Uterus (tissue), 4 donors: ENCODE results near the gene SFT2D3. TPM values are rescaled to one million over a fixed set of nuclear protein-coding genes. Genes with fewer than 3 reads are reported as not detected.

Experiments
- DNase-seq, 2 donors: peaks; one replicate each; pipeline ENCODE4 v3.0.0-alpha.2; 2019 to 2020
- H3K27ac ChIP-seq, 2 donors: fragments of 200-600 bp; sonication (generic); 1 replicate in 1 of 2; 2 replicates in 1 of 2; pipeline ENCODE4 v1.5.1; 2016 to 2018
- H3K27me3 ChIP-seq, 2 donors: fragments of 200-600 bp; sonication (generic); one replicate each; pipeline ENCODE4 v1.5.1; 2018 to 2019; ENCODE audit warnings: control low read depth in 1 of 2
- H3K36me3 ChIP-seq, 2 donors: fragments of 200-600 bp; sonication (generic); one replicate each; pipeline ENCODE4 v1.5.1; 2019; ENCODE audit warnings: control low read depth in 1 of 2
- H3K4me1 ChIP-seq, 2 donors: fragments of 200-600 bp; sonication (generic); one replicate each; pipeline ENCODE4 v1.5.1; 2018 to 2019; ENCODE audit warnings: control low read depth in 1 of 2
- H3K4me3 ChIP-seq, 2 donors: fragments of 200-600 bp; sonication (generic); 1 replicate in 1 of 2; 2 replicates in 1 of 2; pipeline ENCODE4 v1.5.1; 2018 to 2019; ENCODE audit warnings: mild to moderate bottlenecking in 1 of 2
- H3K9me3 ChIP-seq, 2 donors: fragments of 200-600 bp; sonication (generic); one replicate each; pipeline ENCODE4 v1.5.1; 2019; ENCODE audit warnings: control low read depth in 1 of 2
- CTCF ChIP-seq, 4 experiments: fragments of 200-600 bp in 2 of 4; fragments of 450-650 bp in 2 of 4; sonication (generic) in 2 of 4; IDR thresholded peaks; one replicate each; pipeline ENCODE4 v1.5.1; 2016 to 2019; ENCODE audit warnings: antibody characterized with exemption in 4 of 4, mild to moderate bottlenecking in 2 of 4, moderate library complexity in 1 of 4
- POLR2A ChIP-seq, 2 donors: fragments of 450-650 bp; IDR thresholded peaks; one replicate each; pipeline ENCODE4 v1.6.1; 2016; ENCODE audit warnings: antibody characterized with exemption in 2 of 2, mild to moderate bottlenecking in 1 of 2, moderate library complexity in 1 of 2
- intact Hi-C: fragments of 100-400 bp; cut with DNase I; formaldehyde crosslinking; loops from one replicate; pipeline ENCODE4 v1.15.1; 2023; ENCODE audit warnings: low total_unique reads
- total RNA-seq, 4 donors: library from RNA; depleted of rRNA in 3 of 4; stranded (reverse); fragments of >200 nt in 3 of 4; gene quantifications; one replicate each; pipeline versions ENCODE4 v1.1.0 to v1.2.4, GENCODE V29; 2014 to 2023
- donor health status: DM: yes; HTN: yes; CAD: no.

SFT2D3 gene
- total RNA-seq, 4 donors from 2014 or later, result 5.9 to 27.2 (median 11.1) TPM

- no peaks in the 10 kb centered on the region for H3K27me3 ChIP-seq
- no peaks in the 10 kb centered on the region for H3K9me3 ChIP-seq
- TF ChIP-seq CTCF (IDR thresholded peaks at IDR 0.05) (no peak), POLR2A (IDR thresholded peaks at IDR 0.05) (no peak)
- H3K36me3 ChIP-seq, result no peaks in the 10 kb centered on the region
- intact Hi-C loops, result no loop called here
- DNase-seq, result no peak
- no peak overlapping the region for H3K4me3 ChIP-seq
- H3K27ac ChIP-seq, result peak overlapping the region; percentile 20 to 45
- peaks cover 0 to 30% of the 10 kb centered on the region in 2 donors for H3K4me1 ChIP-seq
Observed at GRCh38 chr2:127654084-127654837, 47.0 kb upstream of the SFT2D3 start.

- H3K27ac ChIP-seq, result peak overlapping the region; percentile 44 to 45
- H3K27me3 ChIP-seq, result no peaks in the 10 kb centered on the region
- intact Hi-C loops, result no loop called here
- peaks cover 0 to 28% of the 10 kb centered on the region in 2 donors for H3K4me1 ChIP-seq
- H3K4me3 ChIP-seq, result no peak overlapping the region
- no peak for DNase-seq
- no peaks in the 10 kb centered on the region for H3K36me3 ChIP-seq
- no peaks in the 10 kb centered on the region for H3K9me3 ChIP-seq
- TF ChIP-seq CTCF (IDR thresholded peaks at IDR 0.05), result no peak
- no peak for TF ChIP-seq POLR2A (IDR thresholded peaks at IDR 0.05)
Observed at GRCh38 chr2:127654838-127655175, 46.5 kb upstream of the SFT2D3 start.

- intact Hi-C loops, result no loop called here
- no peaks in the 10 kb centered on the region for H3K27me3 ChIP-seq
- H3K4me1 ChIP-seq, result peaks cover 0 to 28% of the 10 kb centered on the region in 2 donors
- no peak for TF ChIP-seq POLR2A (IDR thresholded peaks at IDR 0.05)
- no peak for TF ChIP-seq CTCF (IDR thresholded peaks at IDR 0.05)
- no peak for DNase-seq
- H3K27ac ChIP-seq, result peak overlapping the region; percentile 44 to 45
- no peak overlapping the region for H3K4me3 ChIP-seq
- no peaks in the 10 kb centered on the region for H3K36me3 ChIP-seq
- no peaks in the 10 kb centered on the region for H3K9me3 ChIP-seq
Observed at GRCh38 chr2:127655209-127656073, 45.9 kb upstream of the SFT2D3 start.

GRCh38 chr2:127656569-127657231 is 44.6 kb upstream of the SFT2D3 start:
- Histone ChIP-seq H3K27ac (peak overlapping the region; percentile 44 to 55), H3K27me3 (no peaks in the 10 kb centered on the region), H3K36me3 (no peaks in the 10 kb centered on the region), H3K4me3 (no peak overlapping the region), H3K9me3 (no peaks in the 10 kb centered on the region), H3K4me1 (peaks cover 0 to 38% of the 10 kb centered on the region in 2 donors)
- TF ChIP-seq POLR2A (IDR thresholded peaks at IDR 0.05), result no peak
- no peak for TF ChIP-seq CTCF (IDR thresholded peaks at IDR 0.05)
- no peak for DNase-seq
- intact Hi-C loops, result no loop called here
